Activated CD4-positive, alpha-beta memory T cell treated with anti-CD3 and anti-CD28 coated beads for 36 hours (primary cell): ENCODE results near the gene IGFL3. TPM values are rescaled to one million over a fixed set of nuclear protein-coding genes. Genes with fewer than 3 reads are reported as not detected.
A peak's percentile ranks its signal among the peaks of the same experiment; 100 is the strongest.
"Not testable (repeated sequence)": the region's sequence is repeated elsewhere in the genome, so short reads cannot be mapped to it uniquely, and the experiment has no call there.

Experiments
- CTCF ChIA-PET: fragments of 350-600 bp; sonication (Branson Sonifier 250); formaldehyde crosslinking; loops from one replicate; lab custom pipeline; 2021; ENCODE audit warnings: antibody characterized with exemption, inconsistent platforms; lab: Charles Lee
- POLR2A ChIA-PET: fragments of 350-600 bp; sonication (Branson Sonifier 250); formaldehyde crosslinking; loops from one replicate; lab custom pipeline; 2021; ENCODE audit warnings: antibody characterized with exemption; lab: Charles Lee
- DNase-seq: peaks from one replicate; pipeline ENCODE4 v3.0.0-alpha.2; 2020
- H3K27ac Mint-ChIP-seq: one replicate; pipeline ENCODE4 v1.8.0; 2021; ENCODE audit warnings: mixed read lengths
- H3K27me3 Mint-ChIP-seq: one replicate; pipeline ENCODE4 v1.8.0; 2021; ENCODE audit warnings: mixed read lengths
- H3K36me3 Mint-ChIP-seq: one replicate; pipeline ENCODE4 v1.8.0; 2021; ENCODE audit warnings: mixed read lengths
- H3K4me1 Mint-ChIP-seq: one replicate; pipeline ENCODE4 v1.8.0; 2021; ENCODE audit warnings: low read depth, mixed read lengths
- H3K4me3 Mint-ChIP-seq: one replicate; pipeline ENCODE4 v1.8.0; 2021; ENCODE audit warnings: mild to moderate bottlenecking, mixed read lengths
- H3K9me3 Mint-ChIP-seq: one replicate; pipeline ENCODE4 v1.8.0; 2021; ENCODE audit warnings: mixed read lengths
- intact Hi-C: fragments of 100-400 bp; cut with micrococcal nuclease; formaldehyde crosslinking; loops from one replicate; pipeline ENCODE4 v1.15.1; 2023
- total RNA-seq, 2 experiments: library from RNA; stranded (reverse); gene quantifications; one replicate each; pipeline ENCODE4 v1.2.3, GENCODE V29; 2021

IGFL3 gene
- total RNA-seq, 2 experiments from 2014 or later, result not detected

DNA sequence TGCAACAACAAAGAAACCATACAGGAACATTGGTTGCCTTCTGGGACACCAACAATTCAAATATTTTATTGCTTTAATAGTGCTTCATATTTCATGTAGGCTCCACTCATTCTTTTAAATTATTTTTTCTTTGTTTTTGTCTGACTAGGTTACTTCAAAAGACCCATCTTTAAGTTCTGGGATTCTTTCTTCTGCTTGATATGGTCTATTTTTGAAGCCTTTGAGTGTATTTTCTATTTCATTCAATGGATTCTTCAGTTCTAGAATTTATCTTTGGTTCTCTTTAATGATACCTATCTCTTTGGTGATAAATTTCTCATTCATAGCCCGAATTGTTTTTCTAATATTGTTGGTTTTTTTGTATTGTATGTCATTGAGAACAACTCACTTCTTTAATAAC, 38.6 kb downstream of the IGFL3 start:
- DNase-seq, result no peak
- Mint-ChIP-seq H3K4me1 (no peaks in the 10 kb centered on the region), H3K9me3 (peaks cover 42% of the 10 kb centered on the region), H3K27ac (no peak overlapping the region), H3K4me3 (no peak overlapping the region), H3K36me3 (peaks cover 12% of the 10 kb centered on the region), H3K27me3 (peaks cover 48% of the 10 kb centered on the region)
- POLR2A ChIA-PET, result no interaction called here
- intact Hi-C loops, result no loop called here
- CTCF ChIA-PET, result no interaction called here

DNA sequence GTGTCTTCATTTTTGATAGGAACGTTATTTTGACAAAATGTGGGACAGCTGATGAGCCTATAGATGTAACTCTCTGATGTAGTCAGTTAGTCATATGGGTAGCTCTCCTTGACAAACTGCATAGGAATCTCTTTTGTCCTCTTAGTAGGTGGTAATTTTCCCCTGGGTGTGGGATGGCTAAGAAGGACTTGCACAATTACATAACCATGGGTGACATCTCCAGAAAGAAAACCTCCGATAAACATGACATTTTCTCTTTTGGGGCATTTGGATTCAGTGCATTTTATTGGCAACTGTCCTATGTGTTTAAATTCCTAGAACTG, 41.8 kb downstream of the IGFL3 start:
- ChIA-PET POLR2A (no interaction called here), CTCF (interaction anchor here (0.6 to 7.7 kb wide), 8 partner anchors 31 to 187 kb away, joined by 3 to 92 read pairs (median 4); no protein-coding TSS in a partner anchor)
- H3K9me3 Mint-ChIP-seq, result peaks cover 28% of the 10 kb centered on the region
- intact Hi-C loops, result loop anchor here (1.0 kb wide), 2 partner anchors 107 to 183 kb away; no protein-coding TSS in a partner anchor
- peaks cover 6% of the 10 kb centered on the region for H3K36me3 Mint-ChIP-seq
- no peak overlapping the region for H3K27ac Mint-ChIP-seq
- H3K4me1 Mint-ChIP-seq, result no peaks in the 10 kb centered on the region
- DNase-seq, result no peak
- H3K4me3 Mint-ChIP-seq, result no peak overlapping the region
- H3K27me3 Mint-ChIP-seq, result peaks cover 58% of the 10 kb centered on the region

DNA sequence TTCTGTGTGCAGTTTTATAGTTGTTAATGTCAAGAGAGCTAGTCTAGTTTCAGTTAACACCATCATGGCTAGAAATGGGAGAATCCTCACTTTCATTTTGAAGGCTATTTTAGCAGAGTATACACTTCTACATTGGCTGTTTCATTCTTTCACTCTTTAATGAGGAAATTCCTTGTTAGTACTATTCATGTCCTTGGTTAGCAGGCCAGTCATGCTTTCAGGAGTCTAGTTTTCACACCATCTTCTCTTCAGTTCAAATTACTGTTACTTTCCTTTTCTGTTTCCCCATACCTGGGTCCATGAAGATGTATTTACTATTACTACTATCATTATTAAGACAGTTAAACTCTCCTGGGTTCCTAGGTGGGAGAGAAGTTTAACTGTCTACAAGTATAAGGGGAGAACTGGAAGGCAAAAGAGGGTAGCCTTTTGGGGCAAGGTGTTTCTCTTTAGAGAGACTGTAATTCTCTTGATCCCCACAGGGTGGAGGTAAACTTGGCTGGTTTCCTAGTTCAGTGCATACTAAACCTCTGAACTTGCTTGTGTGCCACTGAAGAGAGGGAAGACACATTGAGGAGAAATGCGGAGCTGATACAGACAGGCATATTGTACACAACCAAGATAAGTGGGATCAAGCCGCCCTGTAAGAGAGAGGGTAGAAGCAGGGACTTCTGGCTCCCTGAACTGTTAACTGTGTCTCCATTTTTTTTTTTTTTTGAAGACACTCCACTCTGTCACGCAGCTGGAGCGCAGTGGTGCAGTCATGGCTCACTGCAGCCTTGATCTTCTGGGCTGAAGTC, 42.4 kb downstream of the IGFL3 start:
- no peak overlapping the region for H3K27ac Mint-ChIP-seq
- H3K4me3 Mint-ChIP-seq, result no peak overlapping the region
- no peak for DNase-seq
- POLR2A ChIA-PET, result no interaction called here
- intact Hi-C loops, result loop anchor here (1.0 kb wide), 2 partner anchors 107 to 183 kb away; no protein-coding TSS in a partner anchor
- peaks cover 62% of the 10 kb centered on the region for H3K27me3 Mint-ChIP-seq
- peaks cover 25% of the 10 kb centered on the region for H3K9me3 Mint-ChIP-seq
- H3K36me3 Mint-ChIP-seq, result peaks cover 6% of the 10 kb centered on the region
- peaks cover 3% of the 10 kb centered on the region for H3K4me1 Mint-ChIP-seq
- CTCF ChIA-PET, result interaction anchor here (0.6 to 7.7 kb wide), 8 partner anchors 9 to 188 kb away, joined by 3 to 92 read pairs (median 4); no protein-coding TSS in a partner anchor

DNA sequence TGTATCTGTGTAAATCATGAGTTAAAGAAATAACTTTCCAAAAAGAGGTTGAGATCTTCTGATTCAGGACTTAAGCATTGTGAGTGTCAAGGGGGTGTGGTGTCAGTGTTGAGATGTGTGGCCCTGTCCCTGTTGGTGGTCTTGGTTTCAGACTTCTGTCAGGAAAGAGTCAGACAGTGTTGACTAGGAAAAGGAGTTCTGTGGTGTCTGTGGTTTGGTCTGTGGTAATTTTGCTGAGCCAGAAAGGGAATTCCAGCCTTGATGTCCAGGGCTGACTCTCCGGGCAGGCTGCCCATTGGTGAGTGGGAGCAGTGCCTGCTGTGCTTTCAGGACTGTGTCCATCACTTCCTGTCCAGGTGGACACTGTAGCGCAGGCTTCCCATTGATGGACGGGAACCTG, 43.9 kb downstream of the IGFL3 start:
- Mint-ChIP-seq H3K9me3 (peaks cover 14% of the 10 kb centered on the region), H3K27ac (no peak overlapping the region), H3K4me1 (peaks cover 8% of the 10 kb centered on the region), H3K4me3 (no peak overlapping the region), H3K36me3 (peaks cover 2% of the 10 kb centered on the region), H3K27me3 (peaks cover 71% of the 10 kb centered on the region)
- no peak for DNase-seq
- POLR2A ChIA-PET, result no interaction called here
- CTCF ChIA-PET, result interaction anchor here (1.1 to 7.7 kb wide), 3 partner anchors 7 to 185 kb away, joined by 3 to 92 read pairs (median 81); no protein-coding TSS in a partner anchor
- intact Hi-C loops, result no loop called here

DNA sequence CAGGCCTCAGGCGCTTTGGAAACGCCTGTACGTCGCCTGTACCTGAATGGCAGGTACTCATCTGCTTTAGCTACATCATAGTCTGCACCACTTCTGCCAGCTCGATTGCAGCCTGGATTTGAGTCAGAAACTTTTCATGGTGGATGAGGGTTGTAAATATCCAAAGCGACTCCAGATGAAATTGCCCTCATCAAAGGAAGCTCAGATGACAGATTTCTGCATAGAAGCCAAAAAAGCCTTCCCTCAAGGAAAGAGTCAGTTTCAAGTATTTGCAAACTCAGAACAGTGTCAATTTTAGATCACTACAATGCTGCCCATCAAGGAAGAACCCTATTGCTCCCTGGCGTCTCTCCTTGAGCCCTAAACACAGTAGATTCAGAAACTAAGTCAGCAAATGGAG, 44.9 kb downstream of the IGFL3 start:
- intact Hi-C loops, result loop anchor here (2.0 kb wide), 1 partner anchor 35 kb away; no protein-coding TSS in a partner anchor
- Mint-ChIP-seq H3K9me3 (peaks cover 4% of the 10 kb centered on the region), H3K4me1 (peaks cover 8% of the 10 kb centered on the region), H3K4me3 (no peak overlapping the region), H3K27ac (no peak overlapping the region), H3K27me3 (peaks cover 70% of the 10 kb centered on the region), H3K36me3 (no peaks in the 10 kb centered on the region)
- CTCF ChIA-PET, result interaction anchor here (0.9 to 7.7 kb wide), 5 partner anchors 8 to 186 kb away, joined by 3 to 92 read pairs (median 71); no protein-coding TSS in a partner anchor
- DNase-seq, result no peak
- POLR2A ChIA-PET, result no interaction called here

DNA sequence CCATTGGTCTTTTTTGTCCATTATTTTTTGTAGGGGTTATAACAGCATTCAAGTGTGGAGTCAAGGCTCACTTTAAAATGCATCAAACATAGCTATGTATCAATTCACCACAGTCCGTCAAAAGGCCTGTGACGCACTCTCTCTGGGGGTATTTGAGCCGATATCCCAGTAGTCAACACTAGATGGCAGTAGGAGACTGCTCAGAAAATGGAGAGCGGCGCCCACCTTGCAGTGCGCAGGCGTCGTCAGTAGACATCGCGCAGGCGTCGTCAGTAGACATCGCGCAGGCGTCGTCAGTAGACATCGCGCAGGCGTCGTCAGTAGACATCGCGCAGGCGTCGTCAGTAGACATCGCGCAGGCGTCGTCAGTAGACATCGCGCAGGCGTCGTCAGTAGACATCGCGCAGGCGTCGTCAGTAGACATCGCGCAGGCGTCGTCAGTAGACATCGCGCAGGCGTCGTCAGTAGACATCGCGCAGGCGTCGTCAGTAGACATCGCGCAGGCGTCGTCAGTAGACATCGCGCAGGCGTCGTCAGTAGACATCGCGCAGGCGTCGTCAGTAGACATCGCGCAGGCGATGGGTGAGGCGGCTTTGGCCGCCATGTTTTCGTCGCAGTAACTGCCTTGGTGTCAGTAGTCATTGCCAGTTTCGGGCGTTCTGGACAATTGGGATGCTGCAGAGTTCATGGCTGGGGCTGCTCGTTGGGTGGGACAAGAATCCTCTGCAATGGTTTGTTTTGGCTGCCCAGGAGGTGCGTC, 45.7 kb downstream of the IGFL3 start:
- POLR2A ChIA-PET, H3K4me3 Mint-ChIP-seq, H3K27ac Mint-ChIP-seq, H3K36me3 Mint-ChIP-seq, H3K4me1 Mint-ChIP-seq, H3K9me3 Mint-ChIP-seq: not testable (repeated sequence)
- CTCF ChIA-PET, result interaction anchor here (0.6 to 7.7 kb wide), 21 partner anchors 10 to 433 kb away, joined by 3 to 92 read pairs (median 3); partner anchors contain the start of gene IGFL4
- DNase-seq, result peak; percentile 35
- intact Hi-C loops, result loop anchor here (2.0 kb wide), 1 partner anchor 36 kb away; no protein-coding TSS in a partner anchor
- H3K27me3 Mint-ChIP-seq, result peaks cover 72% of the 10 kb centered on the region

DNA sequence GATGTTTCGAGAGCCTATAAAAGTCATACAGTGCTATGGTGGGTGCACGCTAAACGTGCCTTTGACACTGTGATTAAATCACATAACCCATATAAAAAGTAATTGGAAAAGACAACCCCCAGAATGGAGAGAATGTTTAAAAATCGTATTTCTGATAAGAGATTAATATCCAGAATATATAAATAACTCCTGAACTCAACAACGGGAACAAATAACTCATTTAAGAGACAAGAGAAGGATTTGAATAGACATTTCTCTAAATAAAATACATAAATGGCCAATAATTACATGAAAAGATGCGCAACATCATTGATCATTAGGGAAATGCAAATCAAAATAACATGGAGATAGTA, 46.7 kb downstream of the IGFL3 start:
- H3K4me3 Mint-ChIP-seq, result no peak overlapping the region
- DNase-seq, result no peak
- H3K4me1 Mint-ChIP-seq, result peaks cover 8% of the 10 kb centered on the region
- intact Hi-C loops, result loop anchor here (1.0 to 2.0 kb wide), 3 partner anchors 37 to 112 kb away; no protein-coding TSS in a partner anchor
- peaks cover 2% of the 10 kb centered on the region for H3K9me3 Mint-ChIP-seq
- CTCF ChIA-PET, result interaction anchor here (0.6 to 7.7 kb wide), 20 partner anchors 9 to 202 kb away, joined by 3 to 92 read pairs (median 4); partner anchors contain the start of gene IGFL4
- H3K27me3 Mint-ChIP-seq, result peaks cover 77% of the 10 kb centered on the region
- H3K27ac Mint-ChIP-seq, result no peak overlapping the region
- H3K36me3 Mint-ChIP-seq, result no peaks in the 10 kb centered on the region
- POLR2A ChIA-PET, result no interaction called here

DNA sequence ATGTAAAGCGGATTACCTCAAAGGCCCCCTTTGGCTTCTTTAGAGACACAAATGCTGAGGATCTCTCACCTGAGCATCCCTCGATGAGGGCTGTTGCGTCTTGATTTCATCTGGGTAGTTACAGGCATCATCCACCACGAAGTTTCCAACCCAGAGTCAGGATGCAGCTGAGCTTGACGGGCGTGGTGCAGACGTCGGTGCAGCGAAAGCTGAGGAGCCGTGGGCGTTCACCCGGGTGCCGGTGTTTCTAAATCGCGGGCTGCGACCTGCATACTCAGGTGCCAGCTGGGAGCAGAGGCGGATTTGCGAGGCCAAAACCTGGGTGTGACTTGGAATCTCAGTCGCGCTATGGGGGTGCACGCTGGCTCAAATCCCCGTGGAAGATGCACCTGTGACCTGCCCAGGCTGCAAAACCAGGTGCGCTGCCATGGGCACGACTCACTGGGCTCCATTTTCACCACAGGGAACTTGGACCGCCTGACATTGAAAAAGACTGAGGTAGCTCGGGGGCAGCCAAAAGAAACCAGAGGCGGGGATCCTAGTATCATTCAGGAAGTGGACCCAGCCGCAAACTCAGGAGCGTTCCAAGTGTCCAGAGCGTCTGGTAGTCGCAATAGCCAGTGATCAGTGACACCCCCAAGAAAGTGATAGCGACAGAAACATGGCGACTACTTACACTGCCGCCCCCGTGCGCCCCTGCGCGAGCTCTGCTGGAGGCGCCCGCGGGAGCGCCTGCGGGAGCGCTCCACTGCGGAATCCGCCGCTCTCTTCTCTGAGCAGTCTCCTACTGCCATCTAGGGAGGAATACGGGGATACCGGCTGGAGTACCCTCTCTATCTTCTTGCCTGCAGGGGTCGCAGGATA, 47.3 kb downstream of the IGFL3 start:
- peaks cover 77% of the 10 kb centered on the region for H3K27me3 Mint-ChIP-seq
- H3K9me3 Mint-ChIP-seq, result peaks cover 2% of the 10 kb centered on the region
- no peak overlapping the region for H3K4me3 Mint-ChIP-seq
- ChIA-PET CTCF (interaction anchor here (0.8 to 7.7 kb wide), 8 partner anchors 35 to 188 kb away, joined by 3 to 92 read pairs (median 5); no protein-coding TSS in a partner anchor), POLR2A (no interaction called here)
- DNase-seq, result peak; percentile 55
- peaks cover 8% of the 10 kb centered on the region for H3K4me1 Mint-ChIP-seq
- H3K27ac Mint-ChIP-seq, result no peak overlapping the region
- no peaks in the 10 kb centered on the region for H3K36me3 Mint-ChIP-seq
- intact Hi-C loops, result loop anchor here (1.0 to 2.0 kb wide), 2 partner anchors 48 to 112 kb away; no protein-coding TSS in a partner anchor

DNA sequence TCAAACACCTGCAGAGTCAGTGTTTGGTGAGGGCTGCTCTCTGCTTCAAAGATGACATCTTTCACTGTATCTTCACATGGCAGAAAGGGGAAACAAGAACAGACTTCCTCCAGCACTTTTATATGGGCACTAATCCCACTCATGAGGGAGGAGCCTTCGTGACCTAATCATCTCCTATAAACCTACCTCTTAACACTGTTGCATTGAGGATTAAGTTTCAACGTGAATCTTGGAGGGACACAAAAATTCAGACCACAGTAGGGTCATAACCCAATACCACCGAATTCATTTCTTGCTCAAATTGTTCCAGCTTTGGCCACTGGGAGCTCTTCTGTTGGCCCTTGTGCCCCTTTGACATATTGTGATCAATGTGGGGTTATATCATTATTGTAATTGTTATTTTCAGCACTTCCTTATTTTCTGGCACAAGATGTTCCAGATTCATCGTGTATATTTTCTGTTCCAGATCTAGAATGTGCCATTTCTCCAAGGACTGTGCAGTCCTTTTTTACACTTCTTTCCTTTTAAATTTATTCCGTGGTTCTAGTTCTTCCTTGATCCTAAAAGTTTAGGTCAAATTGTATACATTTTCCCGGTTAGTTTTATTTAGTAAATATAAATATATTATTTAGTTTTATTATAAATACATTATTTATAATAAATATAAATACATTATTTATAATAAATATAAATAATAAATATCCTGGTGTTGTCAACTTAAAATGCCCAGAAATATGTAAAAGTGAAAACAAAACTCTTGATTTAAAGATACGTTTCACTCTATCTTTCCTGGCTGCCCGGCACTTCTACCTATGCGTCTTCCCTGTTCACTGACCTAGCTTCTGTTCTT, 48.2 kb downstream of the IGFL3 start:
- intact Hi-C loops, result loop anchor here (2.0 kb wide), 1 partner anchor 47 kb away; no protein-coding TSS in a partner anchor
- ChIA-PET CTCF (interaction anchor here (0.6 to 7.7 kb wide), 6 partner anchors 9 to 189 kb away, joined by 3 to 92 read pairs (median 38); no protein-coding TSS in a partner anchor), POLR2A (no interaction called here)
- Mint-ChIP-seq H3K36me3 (no peaks in the 10 kb centered on the region), H3K27me3 (peaks cover 74% of the 10 kb centered on the region), H3K4me1 (peaks cover 8% of the 10 kb centered on the region), H3K4me3 (no peak overlapping the region), H3K27ac (no peak overlapping the region), H3K9me3 (peaks cover 2% of the 10 kb centered on the region)
- DNase-seq, result no peak

DNA sequence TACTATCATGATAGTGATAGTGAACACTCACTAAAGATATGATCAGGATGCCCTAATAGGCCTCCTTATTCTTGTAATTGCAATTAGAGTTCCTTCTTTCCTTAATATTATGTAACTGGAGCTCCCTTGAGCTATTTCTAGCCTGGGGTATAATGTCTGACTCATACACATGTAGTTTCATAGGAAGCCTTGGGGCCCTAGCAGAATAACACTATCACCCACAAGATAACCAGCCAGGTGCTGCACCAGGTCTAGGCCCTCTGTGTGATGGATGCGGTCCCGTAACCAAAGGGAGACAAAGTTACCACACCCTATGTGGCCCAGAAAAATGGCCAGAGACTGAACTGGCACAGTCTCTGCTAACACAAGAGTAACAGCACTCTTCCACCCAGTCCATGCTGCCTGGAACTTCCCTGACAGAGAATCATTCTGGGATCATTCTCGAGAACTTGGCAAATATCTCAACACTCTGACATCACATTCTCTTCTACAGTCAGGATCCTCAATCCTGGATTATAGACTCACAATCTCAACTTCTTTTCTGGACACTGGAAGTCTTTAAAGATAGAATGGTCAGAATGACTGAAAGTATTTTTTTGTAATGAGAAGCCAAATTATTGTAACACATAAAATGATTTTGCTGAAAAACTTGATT, 51.1 kb downstream of the IGFL3 start:
- intact Hi-C loops, result no loop called here
- H3K9me3 Mint-ChIP-seq, result no peaks in the 10 kb centered on the region

More for the DNA sequence above, 51.1 kb downstream of the IGFL3 start:
- Mint-ChIP-seq H3K36me3 (no peaks in the 10 kb centered on the region), H3K4me1 (peaks cover 8% of the 10 kb centered on the region), H3K27me3 (peaks cover 72% of the 10 kb centered on the region), H3K4me3 (no peak overlapping the region), H3K27ac (no peak overlapping the region)
- POLR2A ChIA-PET, result no interaction called here
- DNase-seq, result no peak
- CTCF ChIA-PET, result interaction anchor here (1.0 to 2.3 kb wide), 3 partner anchors 8 to 192 kb away, joined by 3 to 14 read pairs (median 8); no protein-coding TSS in a partner anchor
